ENCODE measurements around the gene MID1IP1.

Gene MID1IP1

GRCh38 chrX:38800981-38801845, at the start of gene MID1IP1:
Gene MID1IP1 (plus strand): TSS chrX:38801459. CDS start chrX:38804947, 3,488 bp downstream.
- DNase-seq (ENCODE audit: extremely low spot score, insufficient read length, low read depth): peak; percentile 29
- peak; percentile 79 for FAIRE-seq

- FAIRE-seq (peak; percentile 84), DNase-seq (ENCODE audit: extremely low spot score, insufficient read length, low read depth) (no peak)
Measured at GRCh38 chrX:38754102-38754790, 47.0 kb upstream of the MID1IP1 start.

- FAIRE-seq: peak; percentile 69
- DNase-seq (ENCODE audit: extremely low spot score, insufficient read length, low read depth): no peak
Measured at GRCh38 chrX:38754818-38755718, 46.2 kb upstream of the MID1IP1 start.

GRCh38 chrX:38760883-38761282, 40.4 kb upstream of the MID1IP1 start:
- no peak for FAIRE-seq
- DNase-seq (ENCODE audit: extremely low spot score, insufficient read length, low read depth): no peak

- DNase-seq (ENCODE audit: extremely low spot score, insufficient read length, low read depth) (no peak), FAIRE-seq (peak; percentile 86)
Measured at GRCh38 chrX:38768079-38768478, 33.2 kb upstream of the MID1IP1 start.

- FAIRE-seq (no peak), DNase-seq (ENCODE audit: extremely low spot score, insufficient read length, low read depth) (no peak)
Measured at GRCh38 chrX:38770152-38770551, 31.1 kb upstream of the MID1IP1 start.

GRCh38 chrX:38774249-38774648, 27.0 kb upstream of the MID1IP1 start:
- DNase-seq (ENCODE audit: extremely low spot score, insufficient read length, low read depth) (no peak), FAIRE-seq (no peak)

GRCh38 chrX:38796946-38797345, 4.3 kb upstream of the MID1IP1 start:
- DNase-seq (ENCODE audit: extremely low spot score, insufficient read length, low read depth) (no peak), FAIRE-seq (no peak)

- no peak for FAIRE-seq
- DNase-seq (ENCODE audit: extremely low spot score, insufficient read length, low read depth): no peak
Measured at GRCh38 chrX:38798956-38799355, 2.3 kb upstream of the MID1IP1 start.

- DNase-seq (ENCODE audit: extremely low spot score, insufficient read length, low read depth) (no peak), FAIRE-seq (peak; percentile 36)
Measured at GRCh38 chrX:38799995-38800580, 1.2 kb upstream of the MID1IP1 start.

- FAIRE-seq: no peak
Measured at GRCh38 chrX:38803243-38803587, 2.0 kb downstream of the MID1IP1 start.

GRCh38 chrX:38803588-38804431, 2.6 kb downstream of the MID1IP1 start:
- DNase-seq (ENCODE audit: extremely low spot score, insufficient read length, low read depth): peak; percentile 46
- peak; percentile 77 for FAIRE-seq

More at GRCh38 chrX:38803243-38803587, 2.0 kb downstream of the MID1IP1 start:
- no peak for DNase-seq (ENCODE audit: extremely low spot score, insufficient read length, low read depth)

GRCh38 chrX:38804432-38804681, 3.1 kb downstream of the MID1IP1 start:
- peak; percentile 41 for FAIRE-seq
- no peak for DNase-seq (ENCODE audit: extremely low spot score, insufficient read length, low read depth)

GRCh38 chrX:38804682-38805431, 3.6 kb downstream of the MID1IP1 start:
- FAIRE-seq: peak; percentile 29
- DNase-seq (ENCODE audit: extremely low spot score, insufficient read length, low read depth): no peak

- peak; percentile 82 for FAIRE-seq
Measured at GRCh38 chrX:38805432-38806389, 4.5 kb downstream of the MID1IP1 start.

GRCh38 chrX:38806875-38807621, 5.8 kb downstream of the MID1IP1 start:
- FAIRE-seq (peak; percentile 21), DNase-seq (ENCODE audit: extremely low spot score, insufficient read length, low read depth) (no peak)

More at GRCh38 chrX:38805432-38806389, 4.5 kb downstream of the MID1IP1 start:
- no peak for DNase-seq (ENCODE audit: extremely low spot score, insufficient read length, low read depth)

GRCh38 chrX:38807873-38808272, 6.6 kb downstream of the MID1IP1 start:
- no peak for DNase-seq (ENCODE audit: extremely low spot score, insufficient read length, low read depth)
- FAIRE-seq: no peak

All from GM18507 (cell line).